Epithelial cell of esophagus (primary cell): ENCODE measurements around the gene PKN2.
"Not testable (repeated sequence)": the region's sequence is repeated elsewhere in the genome, so short reads cannot be mapped to it uniquely, and the experiment has no call there.

Experiments used
- DNase-seq: peaks from one replicate; pipeline ENCODE4 v3.0.0; 2010; ENCODE audit warnings: low read depth
- H3K4me3 ChIP-seq: 2 replicates; pipeline ENCODE4 v1.5.1; 2011; ENCODE audit warnings: mild to moderate bottlenecking, low read length, control low read depth
- TF ChIP-seq, protein P1 (sequence below): IDR thresholded peaks from 2 replicates; pipeline ENCODE4 v1.5.1; 2011; ENCODE audit warnings: low read depth, mild to moderate bottlenecking, low read length, control low read depth, inconsistent platforms; ENCODE audit not compliant: insufficient read depth; ENCODE audit errors: missing control alignments

The PKN2 gene

GRCh38 chr1:88876573-88877365, 192.7 kb downstream of the PKN2 start:
- TF ChIP-seq, protein P1, sequence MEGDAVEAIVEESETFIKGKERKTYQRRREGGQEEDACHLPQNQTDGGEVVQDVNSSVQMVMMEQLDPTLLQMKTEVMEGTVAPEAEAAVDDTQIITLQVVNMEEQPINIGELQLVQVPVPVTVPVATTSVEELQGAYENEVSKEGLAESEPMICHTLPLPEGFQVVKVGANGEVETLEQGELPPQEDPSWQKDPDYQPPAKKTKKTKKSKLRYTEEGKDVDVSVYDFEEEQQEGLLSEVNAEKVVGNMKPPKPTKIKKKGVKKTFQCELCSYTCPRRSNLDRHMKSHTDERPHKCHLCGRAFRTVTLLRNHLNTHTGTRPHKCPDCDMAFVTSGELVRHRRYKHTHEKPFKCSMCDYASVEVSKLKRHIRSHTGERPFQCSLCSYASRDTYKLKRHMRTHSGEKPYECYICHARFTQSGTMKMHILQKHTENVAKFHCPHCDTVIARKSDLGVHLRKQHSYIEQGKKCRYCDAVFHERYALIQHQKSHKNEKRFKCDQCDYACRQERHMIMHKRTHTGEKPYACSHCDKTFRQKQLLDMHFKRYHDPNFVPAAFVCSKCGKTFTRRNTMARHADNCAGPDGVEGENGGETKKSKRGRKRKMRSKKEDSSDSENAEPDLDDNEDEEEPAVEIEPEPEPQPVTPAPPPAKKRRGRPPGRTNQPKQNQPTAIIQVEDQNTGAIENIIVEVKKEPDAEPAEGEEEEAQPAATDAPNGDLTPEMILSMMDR: no peak
- DNase-seq: no peak
- H3K4me3 ChIP-seq: no peak overlapping the region

GRCh38 chr1:88877382-88877825, 193.3 kb downstream of the PKN2 start:
- H3K4me3 ChIP-seq: no peak overlapping the region
- DNase-seq: peak; percentile 35
- TF ChIP-seq, protein P1: peak; percentile 38

GRCh38 chr1:88877911-88878310, 193.8 kb downstream of the PKN2 start:
- no peak overlapping the region for H3K4me3 ChIP-seq
- no peak for DNase-seq
- TF ChIP-seq, protein P1: no peak

- TF ChIP-seq, protein P1: no peak
- peak; percentile 27 for DNase-seq
- H3K4me3 ChIP-seq: no peak overlapping the region
Measured at GRCh38 chr1:88878731-88879130, 194.7 kb downstream of the PKN2 start.

- DNase-seq, H3K4me3 ChIP-seq: not testable (repeated sequence)
Measured at GRCh38 chr1:88880717-88881116, 196.6 kb downstream of the PKN2 start.

DNA sequence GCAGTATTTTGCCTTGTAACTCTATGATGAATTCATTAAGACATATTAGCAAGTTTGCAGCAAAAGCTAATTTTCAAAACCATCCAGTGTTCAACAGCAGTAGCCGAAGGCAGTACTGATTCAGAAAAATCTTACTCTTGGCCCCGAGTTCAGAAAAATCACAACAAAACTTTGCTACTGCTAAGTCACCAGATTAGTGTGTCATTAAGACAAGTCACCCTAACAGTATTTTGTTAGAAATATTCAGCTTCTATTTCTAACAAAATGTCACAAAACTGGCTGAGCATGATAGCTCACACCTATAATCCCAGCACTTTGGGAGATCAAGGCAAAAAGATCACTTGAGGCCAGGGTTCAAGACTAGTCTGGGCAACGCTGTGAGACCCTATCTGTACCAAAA, 199.1 kb downstream of the PKN2 start:
- no peak for DNase-seq
- H3K4me3 ChIP-seq: no peak overlapping the region
- TF ChIP-seq, protein P1: no peak
